NT2/D1 (cell line): Measurements from ENCODE around the gene LRMDA.

Source experiments
- SUZ12 ChIP-seq: IDR thresholded peaks from 2 replicates; pipeline ENCODE4 v1.6.1; 2011; ENCODE audit not compliant: insufficient read length, insufficient read depth; ENCODE audit errors: extremely low read depth
- YY1 ChIP-seq: IDR thresholded peaks from 2 replicates; pipeline ENCODE4 v1.6.1; 2011; ENCODE audit not compliant: insufficient read length, insufficient read depth
- ZNF274 ChIP-seq: IDR thresholded peaks from 2 replicates; pipeline ENCODE4 v1.6.1; 2011; ENCODE audit warnings: mild to moderate bottlenecking, low read depth, low read length

GRCh38 chr10:75474106-75474505 lies 42.7 kb downstream of the LRMDA start:
- TF ChIP-seq SUZ12 (no peak), YY1 (no peak), ZNF274 (no peak)
